ENCODE data around the gene TNFRSF12A. TPM values are rescaled to one million over a fixed set of nuclear protein-coding genes. Genes with fewer than 3 reads are reported as not detected.

Gene TNFRSF12A
- polyA plus RNA-seq, 1 donor (not counting 4 experiments of a cell fraction or from before 2014, with no cell fraction given) = 147 TPM

DNA sequence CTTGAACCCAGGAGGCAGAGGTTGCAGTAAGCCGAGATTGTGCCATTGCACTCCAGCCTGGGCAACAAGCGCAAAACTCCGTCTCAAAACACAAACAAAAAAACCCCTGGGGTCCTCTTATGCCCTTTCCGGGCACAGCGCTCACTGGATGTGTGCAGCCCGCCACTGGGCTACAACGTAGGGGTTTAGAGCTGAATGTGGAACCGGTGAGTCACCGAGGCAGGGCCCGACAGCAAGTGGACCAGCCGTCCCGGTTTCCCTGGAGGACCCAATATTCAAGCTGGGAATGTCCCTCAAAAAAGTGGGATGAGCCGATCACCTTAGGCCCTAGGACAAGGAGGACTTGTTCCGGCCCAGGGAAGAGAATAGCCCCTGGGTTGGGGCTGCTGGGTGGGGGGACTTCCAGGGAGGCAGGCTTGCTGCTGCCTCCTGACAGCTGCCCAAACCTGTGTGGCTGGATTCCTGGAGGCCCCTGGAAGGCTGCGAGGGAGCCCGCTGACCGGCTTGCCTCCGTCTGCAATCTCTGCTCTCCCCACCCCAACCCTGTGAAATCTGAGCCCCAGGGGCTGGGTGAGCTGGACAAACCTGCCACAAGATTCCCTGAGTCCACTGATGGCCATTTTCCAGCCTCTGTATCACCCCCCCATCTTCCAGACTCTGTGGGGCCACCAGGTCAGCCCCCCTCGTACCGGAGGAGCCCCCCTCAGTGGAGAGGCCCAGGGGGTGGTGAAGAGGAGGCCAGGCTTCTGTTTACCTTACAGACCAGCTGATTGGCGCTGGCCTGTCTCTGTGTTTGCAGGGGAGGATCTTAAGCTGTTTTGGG lies 10.4 kb upstream of the TNFRSF12A start:
- H3K4me3 ChIP-seq (ENCODE audit: control insufficient read depth in 2 of 3, extremely low read depth in 1 of 3, insufficient read depth in 2 of 3, low read depth in 1 of 3, low read length in 3 of 3) = no peak overlapping the region
- no peak overlapping the region for H3K27ac ChIP-seq (ENCODE audit: control insufficient read depth, insufficient read depth, low read length)

DNA sequence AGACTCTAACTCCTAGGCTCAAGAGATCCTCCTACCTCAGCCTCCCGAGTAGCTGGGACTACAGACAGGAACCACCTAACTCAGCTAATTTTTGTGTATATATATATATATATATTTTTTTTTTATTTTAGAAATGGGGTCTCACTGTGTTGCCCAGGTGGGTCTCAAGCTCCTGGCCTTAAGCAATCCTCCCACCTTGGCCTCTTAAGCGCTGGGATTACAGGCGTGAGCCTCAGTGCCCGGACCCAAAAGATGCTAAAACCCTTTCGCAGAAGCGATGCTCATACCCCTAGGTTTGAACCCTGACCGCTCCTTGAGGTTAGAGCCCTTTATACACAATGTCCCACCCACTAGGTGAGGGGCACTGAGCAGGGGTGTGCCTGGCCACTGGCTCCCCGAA lies 9.7 kb upstream of the TNFRSF12A start:
- Histone ChIP-seq H3K9me3 (ENCODE audit: control insufficient read depth, low read depth, low read length) (no peaks in the 10 kb centered on the region), H3K36me3 (ENCODE audit: control insufficient read depth in 2 of 2, extremely low read depth in 1 of 2, insufficient read depth in 2 of 2, low read length in 2 of 2) (no peaks in the 10 kb centered on the region), H3K9me1 (ENCODE audit: control insufficient read depth, extremely low read depth, insufficient read depth, low read length) (no peaks in the 10 kb centered on the region), H3K79me2 (ENCODE audit: control insufficient read depth, insufficient read depth, low read length) (no peaks in the 10 kb centered on the region), H4K20me1 (ENCODE audit: control insufficient read depth, extremely low read depth, insufficient read depth, low read length) (no peaks in the 10 kb centered on the region), H2AFZ (ENCODE audit: control insufficient read depth, low read length) (no peak overlapping the region), H3K27ac (ENCODE audit: control insufficient read depth, insufficient read depth, low read length) (no peak overlapping the region), H3K9ac (ENCODE audit: control insufficient read depth, extremely low read depth, insufficient read depth, low read length) (no peak overlapping the region), H3K4me1 (ENCODE audit: control insufficient read depth, extremely low read depth, insufficient read depth, low read length) (peaks cover 14% of the 10 kb centered on the region), H3K27me3 (ENCODE audit: control insufficient read depth, extremely low read depth, insufficient read depth, low read length) (peaks cover 35% of the 10 kb centered on the region), H3K4me3 (ENCODE audit: control insufficient read depth in 2 of 3, extremely low read depth in 1 of 3, insufficient read depth in 2 of 3, low read depth in 1 of 3, low read length in 3 of 3) (no peak overlapping the region), H3K4me2 (ENCODE audit: control insufficient read depth, extremely low read depth, insufficient read depth, low read depth, low read length) (no peak overlapping the region)
- FAIRE-seq = no peak
- no peak for TF ChIP-seq CTCF (optimal IDR thresholded peaks at IDR 0.05 in 1 of 3, IDR thresholded peaks at IDR 0.05 in 1 of 3, conservative IDR thresholded peaks at IDR 0.05 in 1 of 3; ENCODE audit: extremely low read depth in 1 of 3, insufficient read depth in 2 of 3, low read length in 3 of 3)
- no peak for TF ChIP-seq EZH2 (IDR thresholded peaks at IDR 0.05; ENCODE audit: low read length)
- no peak for DNase-seq (ENCODE audit: low read depth, low spot score)
- dilution Hi-C loops (cut with MboI; ENCODE audit: extremely low pct_ligation_motif_present, low sequenced_read_pairs) = no loop called here

More for the DNA sequence above, 10.4 kb upstream of the TNFRSF12A start:
- Histone ChIP-seq H3K9me3 (ENCODE audit: control insufficient read depth, low read depth, low read length) (no peaks in the 10 kb centered on the region), H4K20me1 (ENCODE audit: control insufficient read depth, extremely low read depth, insufficient read depth, low read length) (no peaks in the 10 kb centered on the region), H2AFZ (ENCODE audit: control insufficient read depth, low read length) (no peak overlapping the region), H3K27me3 (ENCODE audit: control insufficient read depth, extremely low read depth, insufficient read depth, low read length) (peaks cover 35% of the 10 kb centered on the region), H3K4me2 (ENCODE audit: control insufficient read depth, extremely low read depth, insufficient read depth, low read depth, low read length) (peak overlapping the region; percentile 10), H3K36me3 (ENCODE audit: control insufficient read depth in 2 of 2, extremely low read depth in 1 of 2, insufficient read depth in 2 of 2, low read length in 2 of 2) (no peaks in the 10 kb centered on the region), H3K4me1 (ENCODE audit: control insufficient read depth, extremely low read depth, insufficient read depth, low read length) (peaks cover 14% of the 10 kb centered on the region), H3K79me2 (ENCODE audit: control insufficient read depth, insufficient read depth, low read length) (no peaks in the 10 kb centered on the region), H3K9ac (ENCODE audit: control insufficient read depth, extremely low read depth, insufficient read depth, low read length) (no peak overlapping the region), H3K9me1 (ENCODE audit: control insufficient read depth, extremely low read depth, insufficient read depth, low read length) (no peaks in the 10 kb centered on the region)
- TF ChIP-seq CTCF (optimal IDR thresholded peaks at IDR 0.05 in 1 of 3, IDR thresholded peaks at IDR 0.05 in 1 of 3, conservative IDR thresholded peaks at IDR 0.05 in 1 of 3; ENCODE audit: extremely low read depth in 1 of 3, insufficient read depth in 2 of 3, low read length in 3 of 3) (no peak), EZH2 (IDR thresholded peaks at IDR 0.05; ENCODE audit: low read length) (no peak)
- dilution Hi-C loops (cut with MboI; ENCODE audit: extremely low pct_ligation_motif_present, low sequenced_read_pairs) = no loop called here
- DNase-seq (ENCODE audit: low read depth, low spot score) (no peak), FAIRE-seq (no peak)
